Measurements from ENCODE around the gene TSKU. TPM values are rescaled to one million over a fixed set of nuclear protein-coding genes. Genes with fewer than 3 reads are reported as not detected.

The TSKU gene
- total RNA-seq, 2 donors from 2014 or later, result not detected

DNA sequence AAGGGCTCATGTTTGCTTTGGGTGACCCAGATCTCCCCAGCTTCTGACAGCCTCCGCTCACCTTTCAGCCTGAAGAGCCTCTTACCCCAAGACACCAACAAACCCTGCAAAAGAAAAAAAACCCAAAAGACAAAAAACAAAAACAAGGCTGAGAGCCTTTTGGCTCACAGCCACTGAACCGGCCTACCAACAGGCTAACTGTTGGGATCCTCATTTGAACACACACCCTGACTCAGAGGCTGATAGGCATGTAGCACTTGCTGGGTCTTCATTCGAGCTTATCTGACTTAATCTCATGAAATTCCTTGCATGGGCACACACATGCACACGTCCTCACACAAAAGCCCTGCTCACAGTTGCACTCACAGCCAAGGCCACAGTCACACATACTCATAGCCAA is 22.9 kb upstream of the TSKU start:
- Mint-ChIP-seq H3K36me3 (no peaks in the 10 kb centered on the region), H3K27me3 (peaks cover 13 to 14% of the 10 kb centered on the region in 2 donors), H3K9me3 (no peaks in the 10 kb centered on the region), H3K4me3 (no peak overlapping the region), H3K4me1 (ENCODE audit: low read depth in 2 of 2) (no peaks in the 10 kb centered on the region), H3K27ac (no peak overlapping the region)
- ATAC-seq, result no peak
- no peak for DNase-seq (ENCODE audit: low spot score)

DNA sequence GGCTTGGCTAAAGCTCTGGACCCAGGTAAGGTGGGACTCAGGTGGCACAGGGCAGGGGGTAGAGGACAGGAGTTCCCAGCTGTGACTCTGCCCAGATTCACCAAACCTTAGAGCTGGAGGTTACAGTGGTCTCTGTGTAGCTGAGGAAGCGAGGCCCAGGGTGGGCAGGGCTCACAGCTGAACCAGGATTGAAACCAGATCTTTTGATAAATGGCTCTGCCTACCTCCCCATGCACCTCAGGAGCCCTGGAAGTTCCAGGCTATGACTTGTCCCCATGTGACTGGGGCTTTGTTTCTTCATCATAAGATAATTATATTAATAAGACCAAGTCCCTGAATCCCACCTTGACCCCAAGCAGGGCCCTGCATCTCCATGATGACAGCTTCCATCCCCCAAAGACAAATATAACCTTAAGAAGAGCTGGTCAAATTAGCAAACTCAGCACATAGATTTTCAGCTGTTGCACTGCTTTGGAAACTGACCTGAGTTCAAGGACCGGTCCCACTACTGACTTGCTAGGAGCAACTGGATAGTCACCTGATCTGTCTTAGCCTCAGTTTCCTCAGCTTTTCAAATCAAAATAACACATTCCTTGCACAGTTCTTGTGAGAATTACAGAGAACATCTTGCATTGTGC is 21.3 kb upstream of the TSKU start:
- Mint-ChIP-seq H3K27me3 (peaks cover 9 to 17% of the 10 kb centered on the region in 2 donors), H3K36me3 (no peaks in the 10 kb centered on the region), H3K27ac (no peak overlapping the region), H3K9me3 (no peaks in the 10 kb centered on the region), H3K4me1 (ENCODE audit: low read depth in 2 of 2) (peaks cover under 1% of the 10 kb centered on the region in 2 donors), H3K4me3 (no peak overlapping the region)
- no peak for DNase-seq (ENCODE audit: low spot score)
- ATAC-seq, result no peak

DNA sequence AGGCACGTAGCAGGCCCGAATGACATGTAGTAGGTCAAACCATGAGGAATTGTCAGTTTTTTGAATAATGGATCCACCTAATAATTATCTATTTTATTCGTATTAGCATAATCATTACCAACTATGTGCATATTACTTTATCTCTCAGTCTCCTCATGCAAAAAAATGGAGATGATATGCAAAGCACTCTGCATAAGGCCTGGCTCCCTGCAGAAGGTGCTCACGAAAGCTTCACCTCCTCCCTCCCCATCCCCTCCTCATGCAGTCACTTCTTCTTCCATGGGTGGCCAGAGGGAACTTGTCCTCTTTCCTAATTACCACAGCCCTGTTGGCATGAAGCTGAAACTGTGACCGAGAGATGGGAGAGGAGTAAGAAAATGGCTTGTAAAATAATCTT is 20.8 kb upstream of the TSKU start:
- no peaks in the 10 kb centered on the region for H3K36me3 Mint-ChIP-seq
- DNase-seq (ENCODE audit: low spot score) (no peak), ATAC-seq (no peak)
- peaks cover 4 to 5% of the 10 kb centered on the region in 2 donors for H3K4me1 Mint-ChIP-seq (ENCODE audit: low read depth in 2 of 2)
- peaks cover 4 to 17% of the 10 kb centered on the region in 2 donors for H3K27me3 Mint-ChIP-seq
- no peak overlapping the region for H3K4me3 Mint-ChIP-seq
- H3K9me3 Mint-ChIP-seq, result no peaks in the 10 kb centered on the region
- no peak overlapping the region for H3K27ac Mint-ChIP-seq

DNA sequence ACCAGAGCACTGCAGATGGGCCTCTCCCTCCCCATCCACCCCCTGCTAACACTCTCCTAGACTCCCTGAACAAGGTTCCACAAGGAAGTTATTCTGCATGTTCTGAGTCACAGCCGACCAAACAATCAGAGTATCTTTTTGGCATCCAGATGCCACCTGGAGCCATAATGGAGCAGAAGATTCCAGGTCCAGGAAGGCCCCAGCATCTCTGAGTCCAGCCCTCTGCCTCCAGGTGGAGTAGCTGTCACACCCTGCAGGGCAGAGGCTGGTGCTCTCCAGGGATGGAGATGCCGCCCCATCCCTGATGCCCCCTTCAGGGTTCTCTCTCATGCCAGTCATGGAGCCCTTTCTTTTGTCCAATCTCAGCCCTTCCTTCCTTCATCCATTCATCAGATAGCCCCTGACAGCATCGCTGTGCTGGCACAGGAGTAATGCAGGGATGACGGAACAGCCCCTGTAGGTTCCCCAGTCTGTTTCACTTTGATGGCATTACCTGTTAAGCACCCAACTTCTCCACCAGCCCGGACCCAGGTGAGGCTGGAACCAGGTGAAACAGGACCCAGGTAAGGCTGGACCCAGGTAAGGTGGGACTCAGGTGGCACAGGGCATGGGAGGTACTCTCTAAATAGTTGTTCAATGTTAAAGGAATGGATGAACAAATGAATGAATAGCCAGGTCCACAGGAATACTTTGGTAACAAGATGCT is 20.1 kb upstream of the TSKU start:
- ATAC-seq (no peak), DNase-seq (ENCODE audit: low spot score) (no peak)
- Mint-ChIP-seq H3K27me3 (peaks cover 0 to 17% of the 10 kb centered on the region in 2 donors), H3K4me3 (no peak overlapping the region), H3K36me3 (no peaks in the 10 kb centered on the region), H3K27ac (no peak overlapping the region), H3K4me1 (ENCODE audit: low read depth in 2 of 2) (peaks cover 4 to 6% of the 10 kb centered on the region in 2 donors), H3K9me3 (no peaks in the 10 kb centered on the region)

DNA sequence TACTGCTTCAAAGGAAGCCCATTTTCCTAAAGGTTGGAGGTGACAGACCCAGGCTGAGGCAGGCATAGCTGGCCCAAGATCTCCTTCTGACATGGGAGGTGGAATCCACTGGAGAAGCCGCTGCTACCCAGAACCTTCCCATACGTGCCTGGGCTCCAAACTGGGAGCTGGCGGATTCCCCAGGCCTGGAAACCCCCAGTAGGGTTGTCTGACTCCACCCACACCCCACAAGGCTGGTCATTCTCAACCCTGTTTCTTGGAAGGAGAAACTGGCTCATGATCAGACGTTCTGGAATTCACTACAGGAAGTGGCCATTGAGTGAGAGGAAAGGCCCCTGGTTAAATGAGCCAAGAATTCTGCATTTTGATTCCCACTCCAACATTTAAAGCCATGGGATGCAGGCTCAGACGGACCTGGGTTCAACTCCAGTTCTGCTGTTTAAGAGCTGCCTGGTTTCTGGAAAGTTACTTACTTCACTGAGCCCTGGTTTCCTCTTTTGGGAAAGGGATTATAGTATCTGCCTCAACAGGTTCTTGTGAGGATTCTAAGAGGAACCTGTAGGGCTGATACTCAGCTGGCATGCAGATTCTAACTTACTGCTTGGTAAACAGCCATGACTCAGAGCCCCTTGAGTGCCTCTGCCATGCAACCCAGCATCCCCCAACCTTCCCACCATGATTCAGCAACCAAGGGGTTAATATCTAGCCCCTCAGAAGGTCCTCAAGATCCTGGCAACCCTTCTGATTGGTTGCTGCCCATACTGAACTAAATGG is 19.4 kb upstream of the TSKU start:
- Mint-ChIP-seq H3K9me3 (no peaks in the 10 kb centered on the region), H3K4me1 (ENCODE audit: low read depth in 2 of 2) (peaks cover 11 to 12% of the 10 kb centered on the region in 2 donors), H3K36me3 (no peaks in the 10 kb centered on the region), H3K27ac (no peak overlapping the region), H3K4me3 (no peak overlapping the region), H3K27me3 (peaks cover 0 to 11% of the 10 kb centered on the region in 2 donors)
- no peak for ATAC-seq
- DNase-seq (ENCODE audit: low spot score), result peak; percentile 42

DNA sequence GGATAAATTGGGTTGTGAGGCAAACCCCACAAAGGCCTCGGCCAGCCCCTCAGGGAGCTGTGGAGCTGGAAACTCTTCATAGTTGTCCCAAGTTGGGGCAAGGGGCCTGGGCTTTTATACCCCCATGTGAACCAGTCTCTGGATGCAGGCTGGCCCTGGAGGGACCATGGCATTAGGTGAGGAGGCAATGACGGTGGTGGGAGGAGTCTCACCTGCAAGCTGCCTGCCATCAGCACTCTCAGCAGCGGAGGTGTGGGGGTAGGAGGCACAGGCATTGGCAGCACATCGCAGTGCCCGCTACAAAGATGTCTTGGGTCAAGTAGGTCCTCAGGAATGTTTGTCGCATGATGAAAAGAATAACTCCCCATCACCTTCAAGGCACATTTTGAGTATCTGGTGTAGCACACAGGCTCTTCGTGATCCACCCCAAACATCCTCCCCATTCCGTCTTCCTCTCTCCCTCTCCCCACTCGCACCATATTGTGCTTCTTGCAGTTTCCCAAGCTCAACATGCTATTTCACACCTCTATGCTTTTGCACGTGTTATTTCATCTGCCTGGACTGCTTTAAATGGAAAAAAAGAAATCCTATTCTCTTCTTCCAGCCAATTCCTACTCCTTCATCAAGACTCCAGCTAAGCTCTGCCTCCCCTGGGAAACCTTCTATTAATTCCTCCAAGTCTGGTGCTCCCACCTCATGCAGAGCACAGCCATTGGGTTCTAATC is 18.1 kb upstream of the TSKU start:
- Mint-ChIP-seq H3K4me3 (no peak overlapping the region), H3K27me3 (peaks cover 0 to 11% of the 10 kb centered on the region in 2 donors), H3K9me3 (no peaks in the 10 kb centered on the region), H3K4me1 (ENCODE audit: low read depth in 2 of 2) (peaks cover 12 to 14% of the 10 kb centered on the region in 2 donors), H3K27ac (no peak overlapping the region), H3K36me3 (no peaks in the 10 kb centered on the region)
- no peak for ATAC-seq
- DNase-seq (ENCODE audit: low spot score), result peak; percentile 44

DNA sequence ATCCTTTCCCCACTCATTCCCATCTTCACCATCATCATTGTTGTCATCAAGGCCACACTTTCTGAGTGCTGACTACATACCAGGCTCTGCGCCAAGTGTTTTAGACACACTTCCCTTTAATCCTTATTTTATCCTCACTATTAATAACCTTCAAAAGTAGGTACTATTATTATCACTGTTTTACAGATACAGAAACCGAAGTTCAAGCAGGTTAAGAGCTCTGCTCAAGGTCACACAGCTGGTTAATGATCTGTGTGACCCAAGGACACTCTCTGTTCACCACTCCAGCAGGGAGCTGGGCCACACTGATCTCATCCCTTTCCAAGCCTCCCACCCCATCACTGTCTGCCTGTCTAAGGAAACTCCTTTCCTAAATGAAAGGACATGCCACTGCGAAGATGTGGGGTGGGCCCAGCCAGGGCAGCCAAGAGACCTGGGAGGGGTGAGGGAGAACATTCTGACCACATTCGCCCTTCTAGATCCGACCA is 17.2 kb upstream of the TSKU start:
- H3K9me3 Mint-ChIP-seq, result no peaks in the 10 kb centered on the region
- H3K36me3 Mint-ChIP-seq, result no peaks in the 10 kb centered on the region
- H3K4me3 Mint-ChIP-seq, result no peak overlapping the region
- H3K27me3 Mint-ChIP-seq, result peaks cover 0 to 11% of the 10 kb centered on the region in 2 donors
- peaks cover 12 to 14% of the 10 kb centered on the region in 2 donors for H3K4me1 Mint-ChIP-seq (ENCODE audit: low read depth in 2 of 2)
- DNase-seq (ENCODE audit: low spot score), result peak; percentile 31
- no peak for ATAC-seq
- H3K27ac Mint-ChIP-seq, result no peak overlapping the region

DNA sequence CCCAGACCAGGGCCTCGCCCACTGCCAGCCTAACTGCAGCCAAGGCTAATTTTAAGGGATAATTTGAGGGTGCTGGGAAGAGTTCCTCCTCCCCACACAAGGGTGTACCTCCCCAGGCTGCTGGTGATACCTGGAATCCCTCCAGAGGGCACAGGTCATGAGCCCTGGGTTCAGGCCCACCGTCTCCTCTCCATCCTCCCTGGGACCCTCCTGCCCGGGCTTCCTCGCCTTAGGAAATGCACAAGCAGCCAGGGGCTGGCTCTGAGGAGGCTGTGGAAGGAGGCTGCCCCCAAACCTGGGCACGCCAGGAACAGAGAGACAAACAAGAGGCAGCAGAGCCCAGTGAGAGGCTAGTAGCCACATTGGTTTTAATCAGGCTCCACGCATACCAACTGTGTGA is 16.6 kb upstream of the TSKU start:
- Mint-ChIP-seq H3K27ac (no peak overlapping the region), H3K4me3 (no peak overlapping the region), H3K9me3 (no peaks in the 10 kb centered on the region), H3K36me3 (no peaks in the 10 kb centered on the region), H3K27me3 (peaks cover 0 to 11% of the 10 kb centered on the region in 2 donors), H3K4me1 (ENCODE audit: low read depth in 2 of 2) (peaks cover 12 to 14% of the 10 kb centered on the region in 2 donors)
- peak; percentile 38 for DNase-seq (ENCODE audit: low spot score)
- ATAC-seq, result no peak

DNA sequence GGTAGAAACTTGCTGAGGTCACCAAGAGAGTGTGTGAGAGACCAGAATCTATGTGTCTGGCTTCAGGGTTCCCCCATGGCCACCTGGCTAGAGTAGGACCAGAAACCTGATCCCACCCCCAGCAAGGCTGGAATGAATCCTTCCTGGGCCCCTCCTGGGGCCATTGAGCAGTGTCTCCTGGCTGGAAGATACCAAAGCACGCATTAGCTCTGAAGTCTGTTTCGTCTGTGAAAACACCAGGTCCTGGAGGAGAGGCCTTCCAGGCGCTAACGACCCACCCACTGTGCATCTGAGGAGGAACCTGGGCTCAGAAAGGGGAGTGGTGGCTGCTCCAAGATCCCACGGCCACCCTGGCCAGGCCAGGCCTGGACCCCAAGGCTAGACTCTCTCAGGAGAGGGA is 15.5 kb upstream of the TSKU start:
- H3K4me3 Mint-ChIP-seq, result no peak overlapping the region
- no peak for ATAC-seq

DNA sequence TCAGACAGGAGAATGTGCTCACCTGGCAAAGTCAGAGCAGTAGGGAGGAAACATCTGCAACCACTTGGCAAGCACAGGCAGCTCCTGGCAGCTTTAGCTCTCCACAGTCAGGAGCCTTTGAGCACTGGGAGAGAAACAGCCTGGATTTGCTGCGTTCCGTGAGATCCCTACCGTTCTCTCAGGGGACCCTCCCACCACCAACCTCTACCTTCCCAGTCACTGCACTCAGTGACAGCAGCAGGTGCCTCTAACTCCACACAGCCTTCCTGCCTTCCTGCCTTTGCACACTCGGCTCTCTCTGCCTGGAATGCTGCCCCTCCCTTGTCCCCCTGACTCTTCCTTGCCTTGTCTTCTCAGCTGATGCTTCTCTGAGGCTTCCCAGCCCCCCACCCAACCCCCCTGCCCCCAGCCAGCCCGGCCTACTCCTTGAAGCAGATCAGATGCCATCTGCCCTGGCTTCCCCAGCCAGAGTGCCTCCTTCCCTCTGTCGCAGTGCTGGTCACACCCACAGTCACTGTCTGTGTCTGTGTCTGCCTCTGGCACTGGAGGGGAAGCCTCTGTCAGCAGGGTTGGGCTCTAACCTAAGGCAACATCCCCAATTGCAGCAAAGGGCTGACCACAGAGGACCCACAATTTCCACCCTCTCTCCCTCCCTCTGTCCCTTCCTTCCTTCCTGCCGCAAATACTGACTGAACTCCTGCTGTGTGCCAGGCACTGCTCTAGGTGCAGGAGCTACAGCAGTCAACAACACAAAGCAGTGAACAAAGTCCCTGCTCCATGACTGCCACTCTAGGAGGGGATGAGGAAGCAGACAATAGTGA is 14.9 kb upstream of the TSKU start:
- H3K9me3 Mint-ChIP-seq, result no peaks in the 10 kb centered on the region
- no peaks in the 10 kb centered on the region for H3K36me3 Mint-ChIP-seq
- peaks cover 0 to 11% of the 10 kb centered on the region in 2 donors for H3K27me3 Mint-ChIP-seq
- peak in 1 of 2 donors; percentile 36 for ATAC-seq
- no peak overlapping the region for H3K27ac Mint-ChIP-seq
- DNase-seq (ENCODE audit: low spot score), result no peak
- no peak overlapping the region for H3K4me3 Mint-ChIP-seq
- H3K4me1 Mint-ChIP-seq (ENCODE audit: low read depth in 2 of 2), result peaks cover 12 to 14% of the 10 kb centered on the region in 2 donors

More for the DNA sequence above, 15.5 kb upstream of the TSKU start:
- Mint-ChIP-seq H3K27ac (no peak overlapping the region), H3K36me3 (no peaks in the 10 kb centered on the region), H3K27me3 (peaks cover 0 to 11% of the 10 kb centered on the region in 2 donors), H3K4me1 (ENCODE audit: low read depth in 2 of 2) (peaks cover 12 to 14% of the 10 kb centered on the region in 2 donors), H3K9me3 (no peaks in the 10 kb centered on the region)
- no peak for DNase-seq (ENCODE audit: low spot score)

DNA sequence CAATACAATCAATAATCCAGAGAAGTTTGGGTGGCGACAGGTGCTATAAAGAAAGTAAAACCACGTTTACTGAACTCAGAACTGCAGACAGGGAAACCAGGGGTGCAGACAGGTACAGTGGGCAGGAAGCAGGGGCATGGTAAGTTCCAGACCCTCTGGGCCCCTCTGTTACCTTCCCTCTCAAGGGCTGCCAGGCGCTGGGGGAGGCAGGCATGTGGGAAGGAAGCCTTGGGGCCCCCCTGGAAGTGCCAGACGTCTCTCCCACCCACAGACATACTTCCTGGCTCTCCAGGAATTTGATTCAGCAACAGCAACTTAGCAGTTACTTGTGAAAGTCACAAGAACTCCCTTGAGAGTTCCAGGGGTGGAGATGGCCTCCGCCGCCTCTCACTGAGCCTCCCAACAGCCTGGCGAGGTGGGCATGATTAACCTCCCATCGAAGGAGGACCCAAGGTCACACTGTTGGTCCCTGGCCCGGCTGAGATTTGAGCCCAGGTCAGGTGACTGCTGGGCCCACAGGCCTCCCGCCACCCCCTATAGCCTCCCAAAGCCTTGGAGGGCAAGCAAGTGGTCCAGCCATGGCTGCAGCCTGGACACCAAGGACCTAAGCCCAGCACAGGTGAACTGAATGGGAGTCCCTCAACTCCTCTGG is 14.1 kb upstream of the TSKU start:
- no peak overlapping the region for H3K27ac Mint-ChIP-seq
- no peaks in the 10 kb centered on the region for H3K36me3 Mint-ChIP-seq
- ATAC-seq (peak in 1 of 2 donors; percentile 11), DNase-seq (ENCODE audit: low spot score) (no peak)
- peaks cover 12 to 14% of the 10 kb centered on the region in 2 donors for H3K4me1 Mint-ChIP-seq (ENCODE audit: low read depth in 2 of 2)
- no peaks in the 10 kb centered on the region for H3K9me3 Mint-ChIP-seq
- peaks cover 0 to 11% of the 10 kb centered on the region in 2 donors for H3K27me3 Mint-ChIP-seq
- H3K4me3 Mint-ChIP-seq, result no peak overlapping the region

Data from natural killer cell treated with Interleukin-12 subunit alpha and Interleukin-12 subunit beta and Interleukin-15 and Interleukin-18, amount 100 ng/mL, for 72 hours (primary cell).